ENCODE data around the gene LHX2.

LHX2 gene

DNA sequence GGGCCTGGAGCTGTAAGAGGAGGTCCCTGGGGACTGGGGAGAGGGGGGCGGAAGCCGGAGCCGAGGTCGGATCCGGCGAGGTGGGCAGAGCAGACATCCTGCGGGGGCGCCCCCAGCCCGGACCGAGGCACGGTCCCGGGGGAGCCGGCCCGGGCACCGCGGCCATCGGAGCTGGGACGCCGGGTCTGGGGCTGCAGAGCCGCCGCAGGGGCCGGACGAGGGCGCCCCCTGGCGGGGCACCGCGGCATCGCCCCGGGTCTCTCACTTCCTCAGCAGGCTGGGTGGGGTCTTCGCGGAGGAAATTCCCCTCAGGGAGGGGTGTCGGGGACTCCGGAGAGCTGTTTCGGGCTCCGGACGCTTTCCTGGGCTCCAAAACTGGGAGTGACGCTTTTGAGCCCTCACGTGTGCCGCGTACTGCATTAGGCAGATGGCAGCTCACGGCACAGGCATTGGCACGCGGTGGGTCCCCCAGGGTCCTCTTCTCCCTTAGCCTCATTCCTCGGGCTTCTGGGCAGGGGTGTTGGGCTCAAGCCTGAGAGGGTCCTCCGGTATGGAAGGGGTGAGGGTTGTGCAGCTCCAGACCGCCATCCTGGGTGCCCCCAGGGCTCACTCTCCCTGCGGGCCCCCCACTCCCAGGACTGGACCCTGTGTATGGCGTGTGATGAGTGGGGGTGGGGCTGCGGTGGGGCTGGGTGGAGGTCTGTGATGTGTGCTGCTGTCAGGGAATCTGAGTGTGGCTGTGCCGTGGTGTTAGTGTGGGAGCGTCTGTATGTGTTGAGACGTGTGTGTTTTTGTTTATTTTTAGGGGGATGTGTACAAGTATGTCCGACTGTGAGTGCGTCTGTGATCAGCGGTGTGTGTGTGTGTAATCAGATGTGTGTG is 29.6 kb downstream of the LHX2 start:
- CTCF ChIA-PET, result interaction anchor here (0.5 to 6.0 kb wide), 31 partner anchors 12 to 640 kb away, joined by 3 to 48 read pairs (median 4); no protein-coding TSS in a partner anchor
- no peak overlapping the region for H3K27ac Mint-ChIP-seq
- H3K4me3 Mint-ChIP-seq, result no peak overlapping the region
- peaks cover 7% of the 10 kb centered on the region for H3K4me1 Mint-ChIP-seq
- peak; percentile 60 for DNase-seq
- H3K36me3 Mint-ChIP-seq, result no peaks in the 10 kb centered on the region
- H3K9me3 Mint-ChIP-seq, result no peaks in the 10 kb centered on the region
- peaks cover 98% of the 10 kb centered on the region for H3K27me3 Mint-ChIP-seq

DNA sequence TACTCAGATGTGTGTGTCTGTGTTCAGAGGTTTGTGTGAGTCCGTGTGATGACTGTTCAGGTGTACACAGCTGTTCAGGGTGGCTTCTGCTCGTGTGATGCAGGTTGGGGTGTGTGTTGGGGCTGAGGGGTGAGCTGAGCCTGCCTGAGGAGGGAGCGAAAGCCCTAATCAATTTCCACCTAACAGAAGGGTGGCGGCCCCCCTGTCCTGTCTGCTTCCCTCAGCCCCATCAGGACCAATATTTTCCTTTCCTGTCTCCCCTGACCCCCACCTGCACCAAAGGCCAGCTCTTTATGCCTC is 30.2 kb downstream of the LHX2 start:
- no peak for DNase-seq
- H3K9me3 Mint-ChIP-seq, result no peaks in the 10 kb centered on the region
- no peak overlapping the region for H3K27ac Mint-ChIP-seq
- no peaks in the 10 kb centered on the region for H3K36me3 Mint-ChIP-seq
- peaks cover 98% of the 10 kb centered on the region for H3K27me3 Mint-ChIP-seq
- CTCF ChIA-PET, result interaction anchor here (1.0 to 6.0 kb wide), 11 partner anchors 12 to 640 kb away, joined by 3 to 48 read pairs (median 6); no protein-coding TSS in a partner anchor
- H3K4me1 Mint-ChIP-seq, result peaks cover 7% of the 10 kb centered on the region
- no peak overlapping the region for H3K4me3 Mint-ChIP-seq

DNA sequence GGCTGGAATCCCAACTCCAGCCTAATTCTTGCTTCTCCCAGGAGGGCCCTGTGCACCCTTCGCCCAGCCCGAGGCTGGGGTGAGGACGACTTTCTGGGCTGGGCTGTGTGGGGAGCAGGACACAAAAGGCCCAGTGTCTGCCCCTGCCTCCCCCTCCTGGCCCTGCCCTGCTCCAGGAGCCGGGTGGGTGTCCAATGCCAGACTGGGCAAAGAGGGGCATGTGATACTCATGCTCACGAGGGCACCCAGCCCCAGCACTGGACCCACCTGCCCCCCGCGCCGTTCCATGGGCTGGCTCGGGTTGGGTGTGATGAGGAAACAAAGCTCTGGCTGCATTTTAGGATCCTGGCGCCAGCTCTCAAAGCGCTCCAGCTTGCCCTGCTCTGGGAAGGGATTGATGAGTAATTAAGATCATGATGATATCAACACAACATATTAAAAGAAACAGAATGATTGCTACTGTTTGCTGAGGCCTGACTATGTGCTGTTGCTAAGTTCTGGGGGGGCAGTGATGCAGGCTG is 30.7 kb downstream of the LHX2 start:
- Mint-ChIP-seq H3K36me3 (no peaks in the 10 kb centered on the region), H3K9me3 (no peaks in the 10 kb centered on the region), H3K27ac (no peak overlapping the region), H3K27me3 (peaks cover 98% of the 10 kb centered on the region), H3K4me1 (peaks cover 7% of the 10 kb centered on the region), H3K4me3 (no peak overlapping the region)
- DNase-seq, result no peak
- CTCF ChIA-PET, result interaction anchor here (1.0 to 6.0 kb wide), 4 partner anchors 11 to 641 kb away, joined by 3 to 48 read pairs (median 16); no protein-coding TSS in a partner anchor

DNA sequence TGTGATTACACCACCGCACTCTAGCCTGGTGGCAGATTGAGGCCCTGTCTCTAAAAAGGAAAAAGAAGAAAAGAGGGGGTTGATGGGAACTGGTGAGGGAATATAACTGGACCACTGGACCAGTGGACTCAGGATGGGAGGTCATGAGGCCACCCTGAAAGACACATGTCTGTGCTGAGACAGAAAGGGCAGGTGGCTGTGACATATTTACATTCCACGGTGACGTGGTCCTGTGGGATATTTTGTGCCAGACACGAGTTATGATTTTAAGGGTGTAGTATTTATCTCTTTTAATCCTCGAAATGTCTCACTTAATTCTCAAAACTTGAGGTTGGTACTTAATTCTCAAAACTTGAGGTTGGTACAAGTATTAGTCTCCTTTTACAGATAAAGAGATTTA is 32.9 kb downstream of the LHX2 start:
- H3K27me3 Mint-ChIP-seq, result peaks cover 76% of the 10 kb centered on the region
- CTCF ChIA-PET, result no interaction called here
- H3K4me1 Mint-ChIP-seq, result peaks cover 7% of the 10 kb centered on the region
- no peaks in the 10 kb centered on the region for H3K9me3 Mint-ChIP-seq
- no peaks in the 10 kb centered on the region for H3K36me3 Mint-ChIP-seq
- no peak overlapping the region for H3K27ac Mint-ChIP-seq
- H3K4me3 Mint-ChIP-seq, result no peak overlapping the region
- DNase-seq, result no peak

DNA sequence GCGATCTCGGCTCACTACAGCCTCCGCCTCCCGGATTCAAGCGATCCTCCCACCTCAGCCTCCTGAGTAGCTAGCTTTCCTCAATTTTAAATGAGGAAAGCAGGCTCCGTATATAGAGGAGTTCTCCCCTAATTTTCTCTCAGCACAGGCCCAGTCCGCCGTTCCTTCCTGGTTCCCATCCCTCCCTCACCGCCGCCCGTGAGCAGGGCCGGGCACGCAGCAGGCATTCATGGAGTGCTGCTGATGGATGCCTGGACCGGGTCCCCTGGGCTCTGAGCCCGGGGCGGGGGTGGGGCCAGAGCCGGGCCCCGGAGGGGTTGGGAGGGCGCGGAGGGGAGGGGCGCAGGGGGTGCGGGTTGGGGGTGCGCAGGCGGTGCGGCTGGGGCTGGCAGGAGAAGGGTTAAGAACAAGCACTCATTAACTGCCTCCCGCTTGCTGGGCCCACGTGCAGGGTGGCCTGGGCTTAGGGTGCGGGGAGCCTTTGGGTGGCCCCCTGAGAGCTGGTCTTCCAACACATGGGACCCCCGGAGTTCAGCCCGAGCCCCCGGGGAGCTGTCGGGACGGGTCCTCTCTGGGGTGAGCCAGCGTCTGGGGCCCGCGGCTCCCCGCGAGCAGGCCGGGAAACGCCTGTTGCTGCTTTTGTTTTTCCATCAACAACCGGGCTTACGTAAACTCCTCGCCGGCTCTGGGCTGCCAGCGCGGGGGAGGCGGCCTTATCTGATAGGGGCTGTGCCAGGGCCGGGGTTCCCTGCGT is 33.7 kb downstream of the LHX2 start:
- H3K4me1 Mint-ChIP-seq, result peaks cover 5% of the 10 kb centered on the region
- H3K36me3 Mint-ChIP-seq, result no peaks in the 10 kb centered on the region
- no peak for DNase-seq
- no peaks in the 10 kb centered on the region for H3K9me3 Mint-ChIP-seq
- no peak overlapping the region for H3K4me3 Mint-ChIP-seq
- peaks cover 70% of the 10 kb centered on the region for H3K27me3 Mint-ChIP-seq
- CTCF ChIA-PET, result no interaction called here
- no peak overlapping the region for H3K27ac Mint-ChIP-seq

DNA sequence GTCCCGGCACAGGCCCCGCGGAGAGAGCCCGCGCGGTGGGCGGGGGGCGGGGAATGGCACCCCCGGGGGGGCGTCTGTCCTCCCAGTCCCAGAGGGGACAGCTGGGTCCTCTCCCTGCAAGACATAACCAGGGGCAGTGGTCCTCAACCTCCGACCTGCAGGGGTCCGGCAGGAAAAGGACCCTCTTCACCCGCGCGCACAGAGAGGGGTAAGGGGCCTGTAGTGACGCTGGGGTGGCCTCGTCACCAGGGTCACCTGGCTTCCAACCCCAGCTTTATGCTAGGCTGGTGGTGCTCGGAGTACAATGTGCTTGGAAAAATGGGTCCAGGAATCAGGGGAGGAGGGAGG is 34.2 kb downstream of the LHX2 start:
- H3K4me3 Mint-ChIP-seq, result no peak overlapping the region
- CTCF ChIA-PET, result no interaction called here
- peaks cover 2% of the 10 kb centered on the region for H3K4me1 Mint-ChIP-seq
- no peaks in the 10 kb centered on the region for H3K36me3 Mint-ChIP-seq
- H3K27ac Mint-ChIP-seq, result no peak overlapping the region
- no peaks in the 10 kb centered on the region for H3K9me3 Mint-ChIP-seq
- H3K27me3 Mint-ChIP-seq, result peaks cover 71% of the 10 kb centered on the region
- DNase-seq, result no peak

DNA sequence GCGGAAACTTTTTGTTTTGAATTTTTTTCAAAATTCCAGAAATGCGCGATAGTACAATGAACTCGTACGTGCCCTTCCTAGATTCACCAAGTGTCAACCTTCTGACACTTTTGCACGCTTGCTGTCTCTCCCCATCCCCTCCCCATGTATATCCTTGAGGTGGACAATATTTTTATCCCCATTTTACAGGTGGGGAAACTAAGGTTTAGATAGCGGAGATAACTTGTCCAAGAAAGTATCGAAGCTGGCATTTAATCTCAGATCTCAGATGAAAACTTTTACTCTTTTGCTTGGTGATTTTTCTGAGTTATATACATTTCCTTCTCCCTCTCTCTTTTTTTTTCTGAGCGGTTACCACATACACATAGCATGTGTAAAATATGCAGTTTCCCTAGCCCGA is 34.6 kb downstream of the LHX2 start:
- Mint-ChIP-seq H3K4me1 (no peaks in the 10 kb centered on the region), H3K27me3 (peaks cover 68% of the 10 kb centered on the region), H3K36me3 (no peaks in the 10 kb centered on the region), H3K9me3 (no peaks in the 10 kb centered on the region), H3K4me3 (no peak overlapping the region), H3K27ac (no peak overlapping the region)
- CTCF ChIA-PET, result no interaction called here
- DNase-seq, result no peak

DNA sequence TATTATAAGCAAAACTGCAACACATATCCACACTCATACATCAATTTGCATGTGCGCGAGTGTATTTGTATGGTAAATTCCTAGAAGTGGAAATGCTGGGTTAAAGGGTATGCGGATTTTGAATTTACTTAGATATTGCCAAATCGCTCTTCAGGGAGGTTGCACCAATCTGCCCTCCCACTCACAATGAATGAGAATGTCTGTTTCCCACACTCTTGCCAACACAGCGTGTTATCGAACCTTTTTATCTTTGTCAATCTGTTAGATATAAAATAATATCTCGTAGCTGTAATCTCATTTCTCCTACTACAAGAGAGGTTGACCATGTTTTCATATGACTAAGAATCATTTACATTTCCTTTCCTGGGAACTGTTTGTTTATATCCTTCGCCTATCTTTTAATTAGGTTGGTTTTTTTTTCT is 35.7 kb downstream of the LHX2 start:
- Mint-ChIP-seq H3K36me3 (no peaks in the 10 kb centered on the region), H3K4me3 (no peak overlapping the region), H3K4me1 (no peaks in the 10 kb centered on the region), H3K27ac (no peak overlapping the region), H3K9me3 (no peaks in the 10 kb centered on the region), H3K27me3 (peaks cover 63% of the 10 kb centered on the region)
- CTCF ChIA-PET, result no interaction called here
- no peak for DNase-seq

DNA sequence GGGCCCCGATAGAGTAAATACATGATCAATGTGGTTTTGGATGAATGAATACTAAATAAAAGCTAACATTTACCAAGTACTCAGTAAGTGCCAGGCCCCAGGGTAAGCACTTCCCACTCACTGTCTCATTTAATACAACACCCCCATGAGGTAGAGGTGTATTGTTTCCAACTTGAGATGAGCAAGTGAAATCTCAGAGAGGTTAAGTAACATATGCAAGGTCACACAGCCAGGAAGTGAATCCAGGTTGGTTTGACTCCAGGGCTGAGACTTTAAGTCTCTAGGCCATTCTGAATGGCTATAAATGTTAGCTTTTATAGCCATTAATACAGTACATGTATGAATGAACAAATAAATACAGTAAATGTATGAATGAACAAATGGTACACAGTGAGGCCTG is 39.4 kb downstream of the LHX2 start:
- peaks cover 40% of the 10 kb centered on the region for H3K27me3 Mint-ChIP-seq
- no peaks in the 10 kb centered on the region for H3K9me3 Mint-ChIP-seq
- no peaks in the 10 kb centered on the region for H3K4me1 Mint-ChIP-seq

DNA sequence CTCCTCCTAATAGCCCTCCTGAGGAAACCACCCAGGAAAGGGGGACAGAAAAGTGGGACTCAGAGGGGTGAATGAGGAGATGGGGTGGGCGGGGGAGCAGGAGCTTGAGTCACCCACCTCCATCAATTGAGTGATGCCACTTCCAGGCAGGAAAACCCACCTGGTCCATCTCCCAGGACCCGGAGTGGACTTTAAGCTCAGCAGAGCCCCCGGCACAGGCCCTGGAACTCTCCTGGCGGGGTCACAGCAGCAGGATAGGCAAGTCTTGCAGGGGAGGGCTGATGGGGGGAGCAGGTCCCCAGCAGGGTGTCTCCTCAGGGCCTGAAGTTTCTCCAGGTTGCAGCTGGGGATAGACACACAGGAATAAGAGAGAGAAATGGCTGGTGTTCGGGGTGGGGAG is 40.8 kb downstream of the LHX2 start:
- H3K27me3 Mint-ChIP-seq, result peaks cover 27% of the 10 kb centered on the region

More for the DNA sequence above, 39.4 kb downstream of the LHX2 start:
- no peak overlapping the region for H3K4me3 Mint-ChIP-seq
- CTCF ChIA-PET, result interaction anchor here (8.6 kb wide), 1 partner anchor 10 kb away, joined by 48 read pairs; no protein-coding TSS in a partner anchor
- H3K36me3 Mint-ChIP-seq, result no peaks in the 10 kb centered on the region
- H3K27ac Mint-ChIP-seq, result no peak overlapping the region
- DNase-seq, result no peak

DNA sequence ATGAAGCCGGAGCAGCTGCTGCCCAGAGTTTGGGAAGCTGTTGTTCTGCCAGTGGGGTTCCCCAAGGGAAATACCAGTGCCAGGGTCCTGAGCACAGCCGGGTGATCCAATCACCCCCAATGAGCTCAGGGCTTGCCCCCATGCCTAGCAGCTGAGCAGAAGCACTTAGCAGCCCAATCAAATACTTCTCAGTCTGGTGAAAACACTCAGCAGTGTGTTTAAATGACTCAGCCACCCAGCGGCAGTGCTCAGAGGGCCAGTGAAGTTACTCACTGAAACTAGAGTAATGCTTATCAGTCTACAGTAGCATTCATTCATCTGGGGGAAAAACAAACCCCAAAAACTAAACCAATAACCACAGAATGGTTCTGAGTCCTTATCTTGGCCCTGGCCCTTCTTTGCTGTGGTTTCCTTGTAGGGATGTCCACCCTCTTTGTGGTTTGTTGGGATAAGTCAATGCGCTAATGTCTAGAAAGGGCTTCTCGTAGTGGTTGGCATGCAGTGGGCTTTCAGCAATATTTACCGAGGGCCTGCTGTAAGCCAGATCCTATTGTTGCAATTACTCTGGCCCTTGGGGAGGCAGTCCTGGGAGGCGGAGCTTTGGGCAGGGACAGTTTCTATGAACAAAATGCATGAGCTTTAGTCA is 43.1 kb downstream of the LHX2 start:
- Mint-ChIP-seq H3K9me3 (no peaks in the 10 kb centered on the region), H3K27ac (no peak overlapping the region), H3K4me3 (no peak overlapping the region), H3K4me1 (no peaks in the 10 kb centered on the region), H3K36me3 (no peaks in the 10 kb centered on the region), H3K27me3 (peaks cover 27% of the 10 kb centered on the region)
- no peak for DNase-seq
- CTCF ChIA-PET, result interaction anchor here (8.6 kb wide), 1 partner anchor 14 kb away, joined by 48 read pairs; no protein-coding TSS in a partner anchor

More for the DNA sequence above, 40.8 kb downstream of the LHX2 start:
- H3K27ac Mint-ChIP-seq, result no peak overlapping the region
- no peaks in the 10 kb centered on the region for H3K36me3 Mint-ChIP-seq
- H3K4me3 Mint-ChIP-seq, result no peak overlapping the region
- CTCF ChIA-PET, result interaction anchor here (8.6 kb wide), 1 partner anchor 12 kb away, joined by 48 read pairs; no protein-coding TSS in a partner anchor
- no peaks in the 10 kb centered on the region for H3K4me1 Mint-ChIP-seq
- DNase-seq, result no peak
- no peaks in the 10 kb centered on the region for H3K9me3 Mint-ChIP-seq

DNA sequence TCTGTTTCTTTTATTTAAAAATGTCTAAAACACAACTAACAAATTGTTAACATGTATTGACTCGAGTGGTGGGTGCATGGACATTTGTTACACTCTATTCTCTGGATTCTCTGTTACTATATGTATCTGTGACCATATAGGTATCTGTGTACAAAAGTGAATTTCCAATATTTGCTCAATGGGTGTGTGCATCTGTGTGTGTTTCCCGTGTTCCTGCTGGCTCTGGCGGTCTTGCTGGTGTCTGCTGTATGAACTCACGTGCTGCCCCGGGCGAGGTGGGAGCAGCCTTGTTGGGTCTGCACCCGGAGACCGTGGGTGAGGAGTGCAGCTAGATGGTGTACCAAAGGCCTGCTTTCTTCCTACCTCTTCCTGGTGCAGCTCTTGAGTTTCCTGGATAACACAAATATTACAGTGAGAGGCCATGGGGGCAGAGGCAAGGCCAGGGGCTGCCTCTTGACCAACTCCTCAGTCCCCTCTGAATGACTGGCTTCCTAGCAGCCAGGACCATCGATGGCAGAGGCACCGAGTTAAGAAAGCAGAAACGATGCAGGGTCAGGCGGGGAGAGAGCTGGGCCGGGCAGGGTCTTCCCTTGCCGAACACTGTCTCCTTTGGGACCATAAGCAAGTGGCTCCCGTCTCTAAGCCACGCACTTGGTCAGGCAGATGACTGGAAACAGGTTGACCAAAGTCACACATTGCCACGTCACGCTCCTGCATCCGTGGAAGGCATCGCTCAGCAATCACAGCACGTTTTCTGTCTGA is 49.5 kb downstream of the LHX2 start:
- no peaks in the 10 kb centered on the region for H3K36me3 Mint-ChIP-seq
- no peak for DNase-seq
- no peaks in the 10 kb centered on the region for H3K4me1 Mint-ChIP-seq
- H3K9me3 Mint-ChIP-seq, result no peaks in the 10 kb centered on the region
- no peak overlapping the region for H3K4me3 Mint-ChIP-seq
- H3K27me3 Mint-ChIP-seq, result peaks cover 6% of the 10 kb centered on the region
- CTCF ChIA-PET, result no interaction called here
- no peak overlapping the region for H3K27ac Mint-ChIP-seq

DNA sequence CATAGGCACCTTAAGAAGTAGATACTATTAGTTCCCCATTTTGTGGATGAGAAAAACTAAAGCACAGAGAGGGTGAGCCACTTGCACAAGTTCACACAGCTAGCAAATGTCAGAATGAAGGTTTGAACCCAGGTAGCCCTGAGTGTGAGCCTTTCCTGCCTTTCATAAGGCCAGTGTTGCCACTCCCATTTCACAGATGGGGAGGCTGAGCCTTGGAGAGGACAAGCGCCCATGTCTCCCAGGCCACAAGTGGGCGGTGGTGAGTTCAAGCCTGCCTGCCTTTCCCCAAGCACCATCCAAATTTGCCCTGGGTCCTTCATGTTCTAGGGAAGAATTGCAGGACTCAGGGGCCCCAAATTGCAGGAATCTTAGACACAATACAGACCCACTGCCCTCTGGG is 50.6 kb downstream of the LHX2 start:
- H3K4me1 Mint-ChIP-seq, result no peaks in the 10 kb centered on the region
- H3K27me3 Mint-ChIP-seq, result peaks cover 6% of the 10 kb centered on the region
- H3K27ac Mint-ChIP-seq, result no peak overlapping the region
- no peaks in the 10 kb centered on the region for H3K9me3 Mint-ChIP-seq
- H3K4me3 Mint-ChIP-seq, result no peak overlapping the region
- CTCF ChIA-PET, result no interaction called here
- no peaks in the 10 kb centered on the region for H3K36me3 Mint-ChIP-seq
- DNase-seq, result no peak

Measured in activated naive CD4-positive, alpha-beta T cell treated with anti-CD3 and anti-CD28 coated beads, Interleukin-2, amount 10 ng/mL, durations not matched to agents 7 days and 5 days (primary cell).